ENCODE measurements around the gene PHC2. TPM values are rescaled to one million over a fixed set of nuclear protein-coding genes. Genes with fewer than 3 reads are reported as not detected.
"Not testable (repeated sequence)": the region's sequence is repeated elsewhere in the genome, so short reads cannot be mapped to it uniquely, and the experiment has no call there.

The PHC2 gene
- polyA plus RNA-seq, 3 donors = 103 to 125 (median 117) TPM

DNA sequence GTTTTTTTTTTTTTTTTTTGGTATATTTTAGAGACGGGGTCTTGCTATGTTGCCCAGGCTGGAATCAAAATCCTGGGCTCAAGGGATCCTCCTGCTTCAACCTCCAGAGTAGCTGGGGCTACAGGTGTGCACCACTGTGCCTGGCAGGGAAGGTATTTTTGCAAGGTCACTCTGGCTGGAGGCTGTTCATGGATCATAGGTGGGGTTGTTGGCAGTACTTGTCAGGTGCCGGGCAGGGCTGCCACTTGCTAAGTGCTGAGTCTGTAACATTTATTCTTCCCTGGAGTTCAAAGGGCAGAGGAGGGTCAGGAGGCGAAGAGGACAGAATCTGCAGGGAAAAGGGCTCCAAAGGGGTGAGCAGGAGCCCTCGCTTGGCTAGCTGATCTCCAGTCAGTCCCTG is 134.1 kb downstream of the PHC2 start:
- DNase-seq = no peak

DNA sequence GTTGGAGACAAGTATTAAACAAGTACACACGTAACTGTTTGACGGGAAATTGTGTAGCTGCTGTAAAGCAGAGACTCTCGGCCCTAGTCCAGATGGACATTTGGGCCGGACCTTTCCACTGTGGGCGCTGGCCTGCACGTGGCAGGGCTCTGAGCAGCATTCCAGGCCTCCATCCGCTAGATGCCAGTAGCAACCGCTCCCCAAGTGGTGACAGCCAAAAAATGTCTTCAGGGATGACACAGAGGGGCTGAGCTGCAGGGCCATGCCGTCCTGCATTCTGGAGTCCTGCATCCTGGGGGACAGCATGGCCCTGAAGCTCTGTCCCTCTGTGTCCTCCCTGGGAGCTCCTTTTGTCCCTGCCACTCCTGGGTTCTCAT is 134.8 kb downstream of the PHC2 start:
- DNase-seq = no peak

- peak; percentile 76 for DNase-seq
Observed at GRCh38 chr1:33295450-33296081, 135.3 kb downstream of the PHC2 start.

DNA sequence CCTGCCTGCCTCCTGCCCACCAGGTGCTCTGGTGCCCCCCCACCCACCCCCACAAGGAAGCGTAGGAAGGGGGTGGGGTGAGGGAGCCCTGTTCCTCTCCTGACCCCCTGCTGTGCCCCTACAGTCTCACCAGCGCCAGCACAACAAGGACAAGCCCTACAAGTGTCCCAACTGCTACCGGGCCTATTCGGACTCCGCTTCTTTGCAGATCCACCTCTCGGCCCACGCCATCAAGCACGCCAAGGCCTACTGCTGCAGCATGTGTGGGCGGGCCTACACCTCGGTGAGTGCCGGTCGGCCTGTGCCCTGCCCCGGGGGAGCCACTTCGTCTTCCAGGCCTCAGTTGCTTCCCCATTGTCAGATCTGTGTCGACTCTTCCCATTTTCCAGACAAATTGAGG is 135.9 kb downstream of the PHC2 start:
- no peak for DNase-seq

DNA sequence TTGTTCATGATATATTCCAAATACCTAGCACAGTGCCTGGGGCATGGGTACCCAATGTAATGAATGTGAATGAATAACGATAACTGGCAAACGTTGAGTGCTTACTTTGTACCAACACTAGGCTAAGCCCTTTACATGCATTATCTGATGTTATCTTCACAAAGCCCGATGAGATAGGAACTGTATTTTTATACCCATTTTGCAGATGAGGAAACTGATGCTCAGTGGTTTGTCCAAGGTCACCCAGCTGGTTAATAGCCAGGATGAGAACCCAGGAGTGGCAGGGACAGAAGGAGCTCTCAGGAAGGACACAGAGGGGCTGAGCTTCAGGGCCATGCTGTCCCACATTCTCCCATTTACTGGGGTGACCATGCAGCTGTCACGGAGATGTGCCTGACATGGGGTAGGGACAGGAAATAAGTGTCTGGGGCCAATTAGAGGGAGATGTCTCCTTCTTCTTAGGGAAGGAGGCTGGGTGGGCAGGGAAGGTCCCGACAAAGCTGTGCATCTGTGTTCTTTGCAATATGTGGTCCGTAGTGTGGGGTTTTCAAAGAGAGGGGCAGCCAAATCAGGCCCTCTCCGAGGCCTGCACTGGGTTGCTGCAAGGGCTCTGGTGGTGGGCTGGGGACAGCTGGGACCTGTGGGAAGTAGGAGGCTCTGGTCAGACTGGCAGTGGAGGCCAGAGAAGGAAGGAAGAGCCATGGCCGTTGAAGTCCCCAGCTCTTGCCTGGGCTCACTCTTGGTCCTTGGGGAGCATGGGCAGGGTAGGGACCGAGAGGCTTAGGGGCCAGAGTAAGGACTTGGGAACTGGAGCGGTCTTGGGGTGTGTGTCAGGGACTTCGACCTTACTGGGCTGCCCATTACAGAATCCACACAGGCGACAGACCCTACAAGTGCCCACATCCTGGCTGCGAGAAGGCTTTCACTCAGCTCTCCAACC is 136.6 kb downstream of the PHC2 start:
- no peak for DNase-seq

- DNase-seq = no peak
Observed at GRCh38 chr1:33292726-33293340, 138.1 kb downstream of the PHC2 start.

DNA sequence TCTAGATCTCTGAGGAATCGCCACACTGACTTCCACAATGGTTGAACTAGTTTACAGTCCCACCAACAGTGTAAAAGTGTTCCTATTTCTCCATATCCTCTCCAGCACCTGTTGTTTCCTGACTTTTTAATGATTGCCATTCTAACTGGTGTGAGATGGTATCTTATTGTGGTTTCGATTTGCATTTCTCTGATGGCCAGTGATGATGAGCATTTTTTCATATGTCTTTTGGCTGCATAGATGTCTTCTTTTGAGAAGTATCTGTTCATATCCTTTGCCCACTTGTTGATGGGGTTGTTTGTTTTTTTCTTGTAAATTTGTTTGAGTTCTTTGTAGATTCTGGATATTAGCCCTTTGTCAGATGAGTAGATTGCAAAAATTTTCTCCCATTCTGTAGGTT is 140.3 kb downstream of the PHC2 start:
- not testable (repeated sequence) for DNase-seq

- no peak for DNase-seq
Observed at GRCh38 chr1:33289858-33290154, 141.1 kb downstream of the PHC2 start.

DNA sequence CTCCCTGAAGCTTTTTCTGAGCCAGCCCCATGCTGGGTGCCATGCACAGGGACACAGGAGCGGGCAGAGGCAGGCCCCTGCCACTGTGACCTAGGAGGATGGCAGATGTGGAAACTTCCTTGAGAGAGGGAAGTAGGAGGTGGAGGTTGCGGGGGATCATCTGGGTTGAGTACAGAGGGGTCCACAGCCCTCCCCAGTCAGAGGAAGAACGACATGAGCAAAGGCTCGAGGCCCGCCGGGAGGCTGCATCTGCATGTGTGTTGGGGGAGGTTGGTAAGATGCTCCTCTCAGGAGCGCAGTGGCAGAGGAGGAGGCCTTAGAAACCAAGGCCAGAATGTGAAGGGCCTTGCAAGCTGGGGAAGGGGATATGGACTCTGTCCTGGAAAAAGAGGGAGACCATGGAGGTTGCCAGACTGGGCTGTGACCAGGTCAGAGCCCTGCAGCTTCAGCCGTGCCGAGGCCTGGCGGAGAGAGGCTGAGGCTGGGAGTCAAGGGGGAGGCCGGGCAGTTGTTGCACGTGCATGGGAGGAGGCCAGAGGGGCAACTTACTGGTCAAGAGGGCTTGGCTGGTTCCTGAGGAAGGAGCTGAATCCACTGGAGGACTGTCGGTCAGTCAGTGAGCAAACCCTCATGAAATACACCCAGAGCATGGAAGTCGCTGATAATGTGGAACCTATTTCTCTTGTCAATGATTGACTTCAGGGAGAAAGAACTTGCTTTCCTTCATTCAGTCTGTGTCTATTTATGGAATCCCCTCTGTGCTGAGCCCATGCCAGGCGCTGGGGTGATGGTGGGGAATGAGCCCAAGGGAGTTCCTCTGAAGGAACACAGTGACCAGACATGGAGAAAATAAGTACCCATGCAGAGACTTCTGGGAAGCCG is 141.7 kb downstream of the PHC2 start:
- no peak for DNase-seq

DNA sequence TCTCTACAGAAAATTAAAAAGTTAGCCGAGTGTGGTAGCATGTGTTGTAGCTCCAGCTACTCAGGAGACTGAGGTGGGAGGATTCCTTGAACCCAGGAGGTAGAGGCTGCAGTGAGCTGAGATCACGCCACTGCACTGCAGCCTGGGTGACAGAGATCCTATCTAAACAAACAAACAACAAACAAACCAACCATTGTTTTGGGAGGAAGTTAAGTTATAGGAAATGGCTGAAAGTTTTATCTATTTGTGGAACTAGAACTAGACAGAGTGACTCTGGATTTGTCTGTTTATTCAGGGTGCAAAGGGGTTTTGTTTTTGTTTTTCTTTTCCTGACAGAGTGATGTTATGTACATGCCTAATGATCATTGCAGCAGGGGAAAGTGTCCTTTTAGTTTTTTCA is 143.6 kb downstream of the PHC2 start:
- DNase-seq = no peak

- DNase-seq = no peak
Observed at GRCh38 chr1:33286451-33287185, 144.3 kb downstream of the PHC2 start.

GRCh38 chr1:33284049-33284448 is 146.8 kb downstream of the PHC2 start:
- peak; percentile 11 for DNase-seq

GRCh38 chr1:33282791-33283190 is 148.1 kb downstream of the PHC2 start:
- DNase-seq = no peak

- DNase-seq = no peak
Observed at GRCh38 chr1:33281554-33282303, 149.2 kb downstream of the PHC2 start.

GRCh38 chr1:33280091-33280661 is 150.7 kb downstream of the PHC2 start:
- DNase-seq = no peak

GRCh38 chr1:33277488-33278084 is 153.3 kb downstream of the PHC2 start:
- no peak for DNase-seq

GRCh38 chr1:33276573-33277298 is 154.2 kb downstream of the PHC2 start:
- no peak for DNase-seq

- DNase-seq = no peak
Observed at GRCh38 chr1:33275706-33276572, 155.0 kb downstream of the PHC2 start.
